ENCODE results near the gene USP13. TPM values are rescaled to one million over a fixed set of nuclear protein-coding genes. Genes with fewer than 3 reads are reported as not detected.

The USP13 gene
- total and polyA plus RNA-seq, 2 of the 13 experiments (the other 11 are each of a cell fraction or from before 2014, with no cell fraction given) = 15.9 to 36.7 TPM

DNA sequence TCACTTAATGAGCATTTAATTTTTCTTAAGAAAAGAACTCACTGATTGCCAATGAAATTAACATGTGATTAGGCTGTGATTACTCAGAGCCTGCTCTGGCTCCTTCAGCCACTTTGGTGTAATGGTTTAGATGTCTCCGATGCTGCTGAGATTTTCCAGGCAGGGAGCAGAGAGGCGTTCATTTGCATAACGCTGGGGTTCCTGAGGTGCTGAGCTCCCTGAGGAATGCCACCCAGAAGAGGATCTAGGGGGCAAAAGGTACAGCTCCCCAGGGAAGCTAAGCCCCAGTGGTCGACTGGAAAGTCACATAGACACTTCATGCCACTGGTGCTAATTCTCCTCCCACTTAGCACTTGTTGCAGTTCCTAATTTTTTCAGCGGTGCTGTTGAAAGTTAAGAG lies 119.5 kb downstream of the USP13 start:
- ChIA-PET POLR2A (no interaction called here), CTCF (ENCODE audit: low intra/inter-chr PET ratio, low total read pairs) (no interaction called here)
- Histone ChIP-seq H4K20me1 (ENCODE audit: insufficient read depth, low read length) (no peaks in the 10 kb centered on the region), H3K4me1 (ENCODE audit: insufficient read depth, low read length) (peaks cover 16% of the 10 kb centered on the region), H3K36me3 (replicated peaks in 1 of 2; ENCODE audit: control insufficient read depth in 1 of 2, insufficient read depth in 2 of 2, low read length in 2 of 2) (peaks cover 22 to 60% of the 10 kb centered on the region in 2 experiments), H3K4me2 (ENCODE audit: low read depth, low read length) (no peak overlapping the region), H3K9ac (ENCODE audit: insufficient read depth, low read depth, low read length) (no peak overlapping the region), H3K27ac (ENCODE audit: extremely low read length, insufficient read depth, low read length) (no peak overlapping the region), H2AFZ (ENCODE audit: low read length) (no peak overlapping the region), H3K27me3 (ENCODE audit: control insufficient read depth in 1 of 2, insufficient read depth in 2 of 2, low read length in 2 of 2) (no peaks in the 10 kb centered on the region), H3K9me3 (ENCODE audit: low read length) (no peaks in the 10 kb centered on the region), H3K4me3 (replicated peaks in 1 of 3; ENCODE audit: insufficient read depth in 1 of 3, low read depth in 2 of 3, low read length in 3 of 3) (no peak overlapping the region), H3K79me2 (ENCODE audit: insufficient read depth, low read length) (no peaks in the 10 kb centered on the region)
- in situ Hi-C loops (cut with HindIII; ENCODE audit: extremely low pct_ligation_motif_present, low pct_unique_long_range_greater_than_20kb) (no loop called here), intact Hi-C loops (cut with micrococcal nuclease; ENCODE audit: unreplicated experiment) (no loop called here)
- no TSS peak for BruUV-seq (replicated peaks)
- DNase-seq (ENCODE audit: low spot score) (no peak), FAIRE-seq (no peak), ATAC-seq (no peak)
- TF ChIP-seq, protein P1, sequence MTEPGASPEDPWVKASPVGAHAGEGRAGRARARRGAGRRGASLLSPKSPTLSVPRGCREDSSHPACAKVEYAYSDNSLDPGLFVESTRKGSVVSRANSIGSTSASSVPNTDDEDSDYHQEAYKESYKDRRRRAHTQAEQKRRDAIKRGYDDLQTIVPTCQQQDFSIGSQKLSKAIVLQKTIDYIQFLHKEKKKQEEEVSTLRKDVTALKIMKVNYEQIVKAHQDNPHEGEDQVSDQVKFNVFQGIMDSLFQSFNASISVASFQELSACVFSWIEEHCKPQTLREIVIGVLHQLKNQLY (CRISPR knock-in tag; IDR thresholded peaks at IDR 0.05) = no peak
- TF ChIP-seq NFIC (IDR thresholded peaks at IDR 0.05; ENCODE audit: low read length) (no peak), ZSCAN9 (CRISPR knock-in tag; IDR thresholded peaks at IDR 0.05; ENCODE audit: borderline replicate concordance) (no peak), ZNF879 (CRISPR knock-in tag; IDR thresholded peaks at IDR 0.05) (no peak), RARA (CRISPR knock-in tag; IDR thresholded peaks at IDR 0.05) (no peak), ZSCAN29 (CRISPR knock-in tag; conservative IDR thresholded peaks at IDR 0.05) (no peak), ZNF547 (CRISPR knock-in tag; IDR thresholded peaks at IDR 0.05) (no peak), ZNF678 (CRISPR knock-in tag; IDR thresholded peaks at IDR 0.05) (no peak), SMAD9 (CRISPR knock-in tag; IDR thresholded peaks at IDR 0.05) (no peak)
- TF ChIP-seq, protein P2, sequence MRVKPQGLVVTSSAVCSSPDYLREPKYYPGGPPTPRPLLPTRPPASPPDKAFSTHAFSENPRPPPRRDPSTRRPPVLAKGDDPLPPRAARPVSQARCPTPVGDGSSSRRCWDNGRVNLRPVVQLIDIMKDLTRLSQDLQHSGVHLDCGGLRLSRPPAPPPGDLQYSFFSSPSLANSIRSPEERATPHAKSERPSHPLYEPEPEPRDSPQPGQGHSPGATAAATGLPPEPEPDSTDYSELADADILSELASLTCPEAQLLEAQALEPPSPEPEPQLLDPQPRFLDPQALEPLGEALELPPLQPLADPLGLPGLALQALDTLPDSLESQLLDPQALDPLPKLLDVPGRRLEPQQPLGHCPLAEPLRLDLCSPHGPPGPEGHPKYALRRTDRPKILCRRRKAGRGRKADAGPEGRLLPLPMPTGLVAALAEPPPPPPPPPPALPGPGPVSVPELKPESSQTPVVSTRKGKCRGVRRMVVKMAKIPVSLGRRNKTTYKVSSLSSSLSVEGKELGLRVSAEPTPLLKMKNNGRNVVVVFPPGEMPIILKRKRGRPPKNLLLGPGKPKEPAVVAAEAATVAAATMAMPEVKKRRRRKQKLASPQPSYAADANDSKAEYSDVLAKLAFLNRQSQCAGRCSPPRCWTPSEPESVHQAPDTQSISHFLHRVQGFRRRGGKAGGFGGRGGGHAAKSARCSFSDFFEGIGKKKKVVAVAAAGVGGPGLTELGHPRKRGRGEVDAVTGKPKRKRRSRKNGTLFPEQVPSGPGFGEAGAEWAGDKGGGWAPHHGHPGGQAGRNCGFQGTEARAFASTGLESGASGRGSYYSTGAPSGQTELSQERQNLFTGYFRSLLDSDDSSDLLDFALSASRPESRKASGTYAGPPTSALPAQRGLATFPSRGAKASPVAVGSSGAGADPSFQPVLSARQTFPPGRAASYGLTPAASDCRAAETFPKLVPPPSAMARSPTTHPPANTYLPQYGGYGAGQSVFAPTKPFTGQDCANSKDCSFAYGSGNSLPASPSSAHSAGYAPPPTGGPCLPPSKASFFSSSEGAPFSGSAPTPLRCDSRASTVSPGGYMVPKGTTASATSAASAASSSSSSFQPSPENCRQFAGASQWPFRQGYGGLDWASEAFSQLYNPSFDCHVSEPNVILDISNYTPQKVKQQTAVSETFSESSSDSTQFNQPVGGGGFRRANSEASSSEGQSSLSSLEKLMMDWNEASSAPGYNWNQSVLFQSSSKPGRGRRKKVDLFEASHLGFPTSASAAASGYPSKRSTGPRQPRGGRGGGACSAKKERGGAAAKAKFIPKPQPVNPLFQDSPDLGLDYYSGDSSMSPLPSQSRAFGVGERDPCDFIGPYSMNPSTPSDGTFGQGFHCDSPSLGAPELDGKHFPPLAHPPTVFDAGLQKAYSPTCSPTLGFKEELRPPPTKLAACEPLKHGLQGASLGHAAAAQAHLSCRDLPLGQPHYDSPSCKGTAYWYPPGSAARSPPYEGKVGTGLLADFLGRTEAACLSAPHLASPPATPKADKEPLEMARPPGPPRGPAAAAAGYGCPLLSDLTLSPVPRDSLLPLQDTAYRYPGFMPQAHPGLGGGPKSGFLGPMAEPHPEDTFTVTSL (CRISPR knock-in tag; IDR thresholded peaks at IDR 0.05; ENCODE audit: borderline replicate concordance) = no peak
- TF ChIP-seq, protein P3, sequence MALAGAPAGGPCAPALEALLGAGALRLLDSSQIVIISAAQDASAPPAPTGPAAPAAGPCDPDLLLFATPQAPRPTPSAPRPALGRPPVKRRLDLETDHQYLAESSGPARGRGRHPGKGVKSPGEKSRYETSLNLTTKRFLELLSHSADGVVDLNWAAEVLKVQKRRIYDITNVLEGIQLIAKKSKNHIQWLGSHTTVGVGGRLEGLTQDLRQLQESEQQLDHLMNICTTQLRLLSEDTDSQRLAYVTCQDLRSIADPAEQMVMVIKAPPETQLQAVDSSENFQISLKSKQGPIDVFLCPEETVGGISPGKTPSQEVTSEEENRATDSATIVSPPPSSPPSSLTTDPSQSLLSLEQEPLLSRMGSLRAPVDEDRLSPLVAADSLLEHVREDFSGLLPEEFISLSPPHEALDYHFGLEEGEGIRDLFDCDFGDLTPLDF (CRISPR knock-in tag; IDR thresholded peaks at IDR 0.05) = no peak
- TF ChIP-seq, protein P4, sequence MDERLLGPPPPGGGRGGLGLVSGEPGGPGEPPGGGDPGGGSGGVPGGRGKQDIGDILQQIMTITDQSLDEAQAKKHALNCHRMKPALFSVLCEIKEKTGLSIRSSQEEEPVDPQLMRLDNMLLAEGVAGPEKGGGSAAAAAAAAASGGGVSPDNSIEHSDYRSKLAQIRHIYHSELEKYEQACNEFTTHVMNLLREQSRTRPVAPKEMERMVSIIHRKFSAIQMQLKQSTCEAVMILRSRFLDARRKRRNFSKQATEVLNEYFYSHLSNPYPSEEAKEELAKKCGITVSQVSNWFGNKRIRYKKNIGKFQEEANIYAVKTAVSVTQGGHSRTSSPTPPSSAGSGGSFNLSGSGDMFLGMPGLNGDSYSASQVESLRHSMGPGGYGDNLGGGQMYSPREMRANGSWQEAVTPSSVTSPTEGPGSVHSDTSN (CRISPR knock-in tag; IDR thresholded peaks at IDR 0.05) = no peak
- WGBS (ENCODE audit: low lambda C conversion rate) = 96% methylated on average over 5 of the region's 5 CpGs

Measured in HepG2 (cell line).